Calu3 (cell line): ENCODE measurements around the gene TCEA2. TPM values are rescaled to one million over a fixed set of nuclear protein-coding genes. Genes with fewer than 3 reads are reported as not detected.

ENCODE experiments used
- BruUV-seq: library from RNA; stranded (reverse); fragments of 400-500 nt; replicated peaks from 2 replicates; lab custom pipeline; 2021; lab: Mats Ljungman, UMichigan
- CTCF ChIA-PET: fragments of 300-600 bp; sonication (Branson Sonifier 250); formaldehyde crosslinking; loops from one replicate; lab custom pipeline; 2022; ENCODE audit warnings: antibody characterized with exemption; lab: Charles Lee
- DNase-seq: peaks from one replicate; pipeline ENCODE4 v3.0.0; 2022
- H3K27ac Mint-ChIP-seq: one replicate; pipeline ENCODE4 v1.8.0; 2022; ENCODE audit warnings: mixed read lengths; ENCODE audit not compliant: unreplicated experiment
- H3K27me3 Mint-ChIP-seq: one replicate; pipeline ENCODE4 v1.8.0; 2022; ENCODE audit warnings: mixed read lengths; ENCODE audit not compliant: unreplicated experiment
- H3K36me3 Mint-ChIP-seq: one replicate; pipeline ENCODE4 v1.8.0; 2022; ENCODE audit warnings: mild to moderate bottlenecking, moderate library complexity, mixed read lengths; ENCODE audit not compliant: insufficient read depth, unreplicated experiment
- H3K4me1 Mint-ChIP-seq: one replicate; pipeline ENCODE4 v1.8.0; 2022; ENCODE audit warnings: mild to moderate bottlenecking, low read depth, mixed read lengths; ENCODE audit not compliant: unreplicated experiment
- H3K4me3 Mint-ChIP-seq: one replicate; pipeline ENCODE4 v1.8.0; 2022; ENCODE audit warnings: mild to moderate bottlenecking, low read depth, moderate library complexity, mixed read lengths; ENCODE audit not compliant: unreplicated experiment
- H3K9me3 Mint-ChIP-seq: one replicate; pipeline ENCODE4 v1.8.0; 2022; ENCODE audit warnings: low read depth, mixed read lengths; ENCODE audit not compliant: unreplicated experiment
- CTCF ChIP-seq: fragments of 200-600 bp; IDR thresholded peaks from one replicate; pipeline ENCODE4 v1.8.0; 2022; ENCODE audit warnings: antibody characterized with exemption; ENCODE audit not compliant: unreplicated experiment
- intact Hi-C: fragments of 100-400 bp; cut with micrococcal nuclease; formaldehyde crosslinking; loops from one replicate; pipeline ENCODE4 v1.10.0; 2022; ENCODE audit not compliant: unreplicated experiment
- total RNA-seq: library from RNA; stranded (reverse); gene quantifications from 2 replicates; pipeline ENCODE4 v1.2.3, GENCODE V29; 2022

The TCEA2 gene
- total RNA-seq, 1 experiment from 2014 or later, result 39.9 TPM

DNA sequence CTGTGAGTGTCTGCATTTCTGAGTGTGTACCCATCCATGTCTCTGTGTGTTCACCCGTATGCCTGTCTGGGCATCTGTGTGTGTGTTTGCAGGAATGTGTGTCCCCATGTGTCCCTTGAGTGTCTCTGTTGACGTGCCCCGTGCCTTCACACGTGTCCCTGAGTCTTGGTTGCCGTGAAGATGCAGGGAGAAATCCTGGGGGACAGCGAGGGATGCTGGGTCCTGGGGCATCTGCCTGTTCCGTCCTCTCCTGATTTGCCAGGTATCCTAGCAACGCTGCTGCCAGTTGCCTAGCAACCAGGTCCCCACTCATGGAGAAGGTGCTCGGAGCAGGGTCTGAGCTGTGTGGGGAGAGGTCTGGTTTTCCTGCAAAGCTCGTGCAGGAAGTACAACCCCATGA, 27.2 kb downstream of the TCEA2 start:
- intact Hi-C loops, result no loop called here
- no peak overlapping the region for H3K4me3 Mint-ChIP-seq
- CTCF ChIA-PET, result no interaction called here
- H3K4me1 Mint-ChIP-seq, result peaks cover 10% of the 10 kb centered on the region
- peaks cover 10% of the 10 kb centered on the region for H3K36me3 Mint-ChIP-seq
- TF ChIP-seq CTCF, result no peak
- peaks cover 78% of the 10 kb centered on the region for H3K27me3 Mint-ChIP-seq
- no TSS peak for BruUV-seq
- no peak overlapping the region for H3K27ac Mint-ChIP-seq
- DNase-seq, result no peak
- H3K9me3 Mint-ChIP-seq, result no peaks in the 10 kb centered on the region

DNA sequence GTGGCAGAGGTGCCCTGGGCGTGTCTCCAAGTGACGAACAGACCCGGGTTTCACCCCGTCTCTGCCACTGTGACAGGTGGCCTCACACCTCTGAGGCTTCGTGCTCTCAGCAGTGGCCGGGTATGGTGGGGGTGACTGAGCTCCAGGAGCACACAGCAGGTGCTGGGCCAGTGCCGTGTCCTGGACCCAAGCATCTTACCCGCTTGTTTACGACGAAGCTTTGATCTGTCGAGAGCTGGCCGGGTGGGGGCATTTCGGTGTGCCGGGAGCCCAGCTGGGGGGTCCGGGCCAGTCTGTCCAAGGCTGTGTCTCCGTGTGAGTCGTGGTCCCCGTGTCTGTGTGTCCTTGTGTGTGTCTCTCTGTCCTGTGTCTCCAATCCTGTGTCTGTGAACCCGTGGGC, 28.3 kb downstream of the TCEA2 start:
- no peak overlapping the region for H3K27ac Mint-ChIP-seq
- H3K4me3 Mint-ChIP-seq, result no peak overlapping the region
- TF ChIP-seq CTCF, result no peak
- peaks cover 10% of the 10 kb centered on the region for H3K4me1 Mint-ChIP-seq
- no peak for DNase-seq
- peaks cover 78% of the 10 kb centered on the region for H3K27me3 Mint-ChIP-seq
- intact Hi-C loops, result no loop called here
- peaks cover 10% of the 10 kb centered on the region for H3K36me3 Mint-ChIP-seq
- H3K9me3 Mint-ChIP-seq, result no peaks in the 10 kb centered on the region
- no TSS peak for BruUV-seq
- CTCF ChIA-PET, result interaction anchor here (0.6 kb wide), 1 partner anchor 9 kb away, joined by 4 read pairs; no protein-coding TSS in a partner anchor

DNA sequence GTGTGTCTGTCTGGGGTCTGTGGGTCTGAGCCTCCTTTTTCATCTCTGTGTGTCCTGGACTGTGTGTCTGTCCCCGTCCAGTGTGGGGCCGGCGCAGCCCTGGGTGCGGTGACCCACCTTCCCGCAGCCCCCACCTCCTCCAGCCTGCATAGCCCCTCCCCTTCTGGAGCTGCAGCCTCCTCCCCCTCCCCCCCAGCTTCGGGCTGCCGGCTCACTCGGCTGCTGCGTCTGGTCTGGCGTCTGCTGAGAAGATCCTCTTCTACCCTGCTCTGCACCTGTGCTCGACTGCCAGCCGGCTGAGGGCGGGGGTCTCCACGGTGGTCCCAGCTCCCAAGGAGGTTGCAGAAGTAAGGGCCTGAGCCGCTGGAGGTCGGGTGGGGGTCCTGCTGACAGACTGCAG, 28.8 kb downstream of the TCEA2 start:
- Mint-ChIP-seq H3K36me3 (peaks cover 8% of the 10 kb centered on the region), H3K4me1 (peaks cover 10% of the 10 kb centered on the region), H3K27ac (no peak overlapping the region), H3K27me3 (peaks cover 78% of the 10 kb centered on the region), H3K9me3 (peaks cover 2% of the 10 kb centered on the region), H3K4me3 (no peak overlapping the region)
- no peak for DNase-seq
- no peak for TF ChIP-seq CTCF
- CTCF ChIA-PET, result interaction anchor here (0.6 to 0.9 kb wide), 2 partner anchors 9 to 10 kb away, joined by 3 to 4 read pairs; no protein-coding TSS in a partner anchor
- BruUV-seq, result no TSS peak
- intact Hi-C loops, result no loop called here

GRCh38 chr20:64092258-64093012, 29.4 kb downstream of the TCEA2 start:
- no peak overlapping the region for H3K4me3 Mint-ChIP-seq

More at GRCh38 chr20:64092258-64093012, 29.4 kb downstream of the TCEA2 start:
- peaks cover 10% of the 10 kb centered on the region for H3K4me1 Mint-ChIP-seq
- intact Hi-C loops, result no loop called here
- no peak overlapping the region for H3K27ac Mint-ChIP-seq
- CTCF ChIA-PET, result interaction anchor here (0.9 kb wide), 1 partner anchor 9 kb away, joined by 3 read pairs; no protein-coding TSS in a partner anchor
- no peak for DNase-seq
- BruUV-seq, result no TSS peak
- TF ChIP-seq CTCF, result no peak
- H3K9me3 Mint-ChIP-seq, result peaks cover 5% of the 10 kb centered on the region
- peaks cover 5% of the 10 kb centered on the region for H3K36me3 Mint-ChIP-seq
- H3K27me3 Mint-ChIP-seq, result peaks cover 78% of the 10 kb centered on the region
